Ishikawa (cell line): Measurements from ENCODE around the gene CCDC81.

ENCODE experiments used
- CEBPB ChIP-seq: IDR thresholded peaks from 2 replicates; pipeline ENCODE4 v1.6.1; 2012
- CREB1 ChIP-seq: IDR thresholded peaks from 2 replicates; pipeline ENCODE4 v1.6.1; 2012; ENCODE audit warnings: low read depth
- EGR1 ChIP-seq: IDR thresholded peaks from 2 replicates; pipeline ENCODE4 v1.6.1; 2012
- EP300 ChIP-seq: IDR thresholded peaks from 2 replicates; pipeline ENCODE4 v1.6.1; 2012; ENCODE audit warnings: borderline replicate concordance
- FOXM1 ChIP-seq: IDR thresholded peaks from 2 replicates; pipeline ENCODE4 v1.6.1; 2012; ENCODE audit warnings: low read depth, borderline replicate concordance
- NFIC ChIP-seq: IDR thresholded peaks from 2 replicates; pipeline ENCODE4 v1.6.1; 2012
- RAD21 ChIP-seq: IDR thresholded peaks from 2 replicates; pipeline ENCODE4 v1.6.1; 2012; ENCODE audit warnings: low read depth
- TAF1 ChIP-seq: IDR thresholded peaks from 2 replicates; pipeline ENCODE4 v1.6.1; 2012; ENCODE audit warnings: low read depth, mild to moderate bottlenecking
- TCF12 ChIP-seq: IDR thresholded peaks from 2 replicates; pipeline ENCODE4 v1.6.1; 2012; ENCODE audit warnings: low read depth
- TEAD4 ChIP-seq: IDR thresholded peaks from 2 replicates; pipeline ENCODE4 v1.6.1; 2012
- YY1 ChIP-seq: IDR thresholded peaks from 2 replicates; pipeline ENCODE4 v1.6.1; 2012; ENCODE audit warnings: low read depth
- ZBTB7A ChIP-seq: IDR thresholded peaks from 2 replicates; pipeline ENCODE4 v1.6.1; 2012; ENCODE audit warnings: low read depth
- TF ChIP-seq, protein P1 (sequence below): IDR thresholded peaks from 2 replicates; pipeline ENCODE4 v1.6.1; 2012; ENCODE audit warnings: low read depth, mild to moderate bottlenecking
- TF ChIP-seq, protein P2 (sequence below): IDR thresholded peaks from 2 replicates; pipeline ENCODE4 v1.6.1; 2012
- TF ChIP-seq, protein P3 (sequence below): IDR thresholded peaks from 2 replicates; pipeline ENCODE4 v1.6.1; 2012

CCDC81 gene

DNA sequence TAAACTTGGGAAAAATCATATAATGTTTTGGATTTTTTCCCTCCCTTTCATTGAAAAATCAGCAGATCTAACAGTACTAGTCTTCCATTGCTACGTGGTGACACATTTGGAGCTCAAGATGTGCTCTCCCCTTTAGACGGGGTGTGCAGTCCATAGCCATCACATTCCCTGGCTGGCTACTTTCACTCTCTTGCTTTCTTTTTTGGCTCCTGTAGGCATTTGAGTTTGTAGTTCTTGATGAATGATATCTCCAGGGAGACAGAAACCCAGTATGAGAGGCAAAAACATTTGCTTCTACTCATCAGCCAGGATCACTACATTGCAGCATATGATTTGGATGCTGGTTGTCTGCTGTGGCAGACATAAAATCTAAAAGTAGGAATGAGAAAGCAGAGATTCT is 12.1 kb downstream of the CCDC81 start:
- TF ChIP-seq TCF12 (no peak), TAF1 (no peak), FOXM1 (no peak), ZBTB7A (no peak), YY1 (no peak), EP300 (no peak), CEBPB (no peak), RAD21 (no peak), TEAD4 (no peak), EGR1 (no peak), NFIC (no peak), CREB1 (no peak)
- TF ChIP-seq, protein P1, sequence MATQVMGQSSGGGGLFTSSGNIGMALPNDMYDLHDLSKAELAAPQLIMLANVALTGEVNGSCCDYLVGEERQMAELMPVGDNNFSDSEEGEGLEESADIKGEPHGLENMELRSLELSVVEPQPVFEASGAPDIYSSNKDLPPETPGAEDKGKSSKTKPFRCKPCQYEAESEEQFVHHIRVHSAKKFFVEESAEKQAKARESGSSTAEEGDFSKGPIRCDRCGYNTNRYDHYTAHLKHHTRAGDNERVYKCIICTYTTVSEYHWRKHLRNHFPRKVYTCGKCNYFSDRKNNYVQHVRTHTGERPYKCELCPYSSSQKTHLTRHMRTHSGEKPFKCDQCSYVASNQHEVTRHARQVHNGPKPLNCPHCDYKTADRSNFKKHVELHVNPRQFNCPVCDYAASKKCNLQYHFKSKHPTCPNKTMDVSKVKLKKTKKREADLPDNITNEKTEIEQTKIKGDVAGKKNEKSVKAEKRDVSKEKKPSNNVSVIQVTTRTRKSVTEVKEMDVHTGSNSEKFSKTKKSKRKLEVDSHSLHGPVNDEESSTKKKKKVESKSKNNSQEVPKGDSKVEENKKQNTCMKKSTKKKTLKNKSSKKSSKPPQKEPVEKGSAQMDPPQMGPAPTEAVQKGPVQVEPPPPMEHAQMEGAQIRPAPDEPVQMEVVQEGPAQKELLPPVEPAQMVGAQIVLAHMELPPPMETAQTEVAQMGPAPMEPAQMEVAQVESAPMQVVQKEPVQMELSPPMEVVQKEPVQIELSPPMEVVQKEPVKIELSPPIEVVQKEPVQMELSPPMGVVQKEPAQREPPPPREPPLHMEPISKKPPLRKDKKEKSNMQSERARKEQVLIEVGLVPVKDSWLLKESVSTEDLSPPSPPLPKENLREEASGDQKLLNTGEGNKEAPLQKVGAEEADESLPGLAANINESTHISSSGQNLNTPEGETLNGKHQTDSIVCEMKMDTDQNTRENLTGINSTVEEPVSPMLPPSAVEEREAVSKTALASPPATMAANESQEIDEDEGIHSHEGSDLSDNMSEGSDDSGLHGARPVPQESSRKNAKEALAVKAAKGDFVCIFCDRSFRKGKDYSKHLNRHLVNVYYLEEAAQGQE: no peak
- TF ChIP-seq, protein P2, sequence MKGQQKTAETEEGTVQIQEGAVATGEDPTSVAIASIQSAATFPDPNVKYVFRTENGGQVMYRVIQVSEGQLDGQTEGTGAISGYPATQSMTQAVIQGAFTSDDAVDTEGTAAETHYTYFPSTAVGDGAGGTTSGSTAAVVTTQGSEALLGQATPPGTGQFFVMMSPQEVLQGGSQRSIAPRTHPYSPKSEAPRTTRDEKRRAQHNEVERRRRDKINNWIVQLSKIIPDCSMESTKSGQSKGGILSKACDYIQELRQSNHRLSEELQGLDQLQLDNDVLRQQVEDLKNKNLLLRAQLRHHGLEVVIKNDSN: no peak
- TF ChIP-seq, protein P3, sequence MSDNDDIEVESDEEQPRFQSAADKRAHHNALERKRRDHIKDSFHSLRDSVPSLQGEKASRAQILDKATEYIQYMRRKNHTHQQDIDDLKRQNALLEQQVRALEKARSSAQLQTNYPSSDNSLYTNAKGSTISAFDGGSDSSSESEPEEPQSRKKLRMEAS: no peak

DNA sequence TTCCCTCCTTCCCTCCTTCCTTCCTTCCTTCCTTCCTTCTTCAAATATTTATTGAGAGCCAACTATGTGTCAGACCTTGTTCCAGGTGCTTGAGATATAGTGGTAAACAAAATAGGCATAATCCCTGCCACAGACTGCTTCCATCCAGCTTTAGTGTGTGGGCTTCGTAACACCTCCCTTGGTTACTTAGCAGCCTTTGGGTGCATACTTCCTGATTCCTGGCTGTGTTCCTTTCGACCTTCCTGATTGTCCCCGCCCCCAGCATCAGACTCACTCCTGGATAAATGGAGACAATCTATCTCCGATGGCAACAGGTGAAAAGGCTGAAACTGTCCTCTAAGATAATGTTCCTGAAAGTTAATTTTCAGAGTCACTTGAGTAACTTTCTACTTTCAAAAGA is 13.5 kb downstream of the CCDC81 start:
- no peak for TF ChIP-seq EP300
- no peak for TF ChIP-seq YY1
- TF ChIP-seq TCF12: no peak
- TF ChIP-seq TEAD4: no peak
- no peak for TF ChIP-seq RAD21
- TF ChIP-seq FOXM1: no peak
- TF ChIP-seq NFIC: no peak
- no peak for TF ChIP-seq CEBPB
- no peak for TF ChIP-seq CREB1
- TF ChIP-seq, protein P2: no peak
- TF ChIP-seq EGR1: no peak
- TF ChIP-seq TAF1: no peak
- TF ChIP-seq, protein P1: no peak

DNA sequence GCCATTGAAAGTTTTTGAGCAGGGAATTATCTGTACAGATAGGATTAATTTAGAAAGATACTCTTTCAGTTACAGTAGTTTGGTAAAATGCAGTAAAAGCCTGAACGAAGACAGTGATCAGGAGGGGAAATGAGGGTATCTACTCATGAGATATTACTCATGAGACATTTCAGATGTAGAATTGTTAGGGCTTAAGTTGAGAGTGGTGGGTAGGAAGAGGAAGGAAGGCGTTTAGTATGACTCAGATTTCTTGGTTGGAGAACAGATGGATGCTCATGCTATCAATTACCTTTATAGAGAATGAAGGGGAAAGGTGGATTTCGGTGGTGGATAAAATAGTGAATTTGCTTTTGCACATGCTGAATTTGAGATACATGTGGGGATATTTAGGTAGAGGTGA is 15.8 kb downstream of the CCDC81 start:
- TF ChIP-seq EP300 (no peak), RAD21 (no peak)
- TF ChIP-seq, protein P3: no peak

DNA sequence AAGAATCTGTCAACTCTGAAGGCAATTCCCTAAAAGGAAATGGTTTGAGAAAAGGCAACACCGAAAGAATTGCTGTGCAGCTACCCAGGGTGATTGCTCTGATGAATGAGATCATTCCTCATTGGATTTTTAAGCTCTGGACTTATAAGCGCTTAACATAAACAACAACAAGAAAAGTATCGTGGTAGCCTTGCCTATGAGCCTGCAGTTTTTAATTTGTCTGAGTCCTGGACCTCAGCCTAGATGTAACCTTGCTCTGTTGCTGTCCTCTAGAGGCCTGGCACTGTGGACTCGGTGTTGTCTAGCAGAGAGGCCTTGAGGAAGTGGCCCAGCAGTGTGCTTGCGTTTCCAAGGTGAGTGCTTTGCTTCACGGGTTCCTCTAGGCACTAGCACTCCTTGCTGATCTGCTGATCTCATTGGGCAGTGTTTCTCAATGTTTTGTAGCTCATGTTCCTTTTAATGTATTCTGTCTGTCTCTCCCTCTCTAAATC is 20.4 kb downstream of the CCDC81 start:
- TF ChIP-seq ZBTB7A: no peak
- TF ChIP-seq FOXM1: no peak
- TF ChIP-seq, protein P1: no peak

DNA sequence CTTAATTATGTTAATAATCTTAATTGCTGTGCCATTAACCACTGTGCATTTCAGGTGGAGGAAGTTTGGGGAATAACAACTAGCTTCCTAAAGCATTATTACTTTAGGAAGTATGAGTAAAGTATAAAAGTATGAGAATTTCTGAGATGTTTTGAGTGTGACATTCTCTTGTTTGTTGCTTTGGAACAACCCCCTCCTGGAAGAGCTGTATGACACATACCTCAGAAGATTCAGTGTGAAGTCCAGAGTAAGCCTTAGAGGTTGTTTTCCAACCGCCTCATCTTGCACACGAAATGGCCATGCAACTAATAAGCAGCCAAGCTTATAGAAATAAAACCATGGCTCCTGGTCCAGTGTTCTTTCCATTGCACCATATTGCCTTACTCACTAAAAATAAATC is 21.7 kb downstream of the CCDC81 start:
- TF ChIP-seq CEBPB (no peak), TAF1 (no peak)

DNA sequence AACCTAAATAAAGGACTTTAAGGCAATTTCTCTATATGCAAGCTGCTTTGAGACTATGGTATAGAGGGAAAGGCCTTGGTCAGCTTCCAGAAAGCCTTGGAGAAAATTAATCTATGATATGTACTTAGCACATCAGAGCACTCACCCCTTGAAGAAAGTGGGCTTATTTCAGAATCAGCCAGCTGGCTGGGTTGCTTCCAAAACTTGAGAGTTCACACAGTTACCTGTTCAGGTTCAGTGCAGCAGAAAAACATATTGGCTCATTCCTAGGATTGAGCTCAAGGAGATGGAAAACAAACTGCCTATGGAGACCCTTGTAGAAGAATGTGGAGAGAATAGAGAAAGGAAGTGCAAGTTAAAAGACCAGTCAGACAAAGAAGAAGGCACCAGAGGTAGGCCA is 22.7 kb downstream of the CCDC81 start:
- TF ChIP-seq, protein P3: no peak
- TF ChIP-seq YY1 (no peak), EGR1 (no peak), CREB1 (no peak), RAD21 (no peak), CEBPB (no peak), TEAD4 (no peak), FOXM1 (no peak), TCF12 (no peak), EP300 (no peak), TAF1 (no peak), NFIC (no peak), ZBTB7A (no peak)
- TF ChIP-seq, protein P1: no peak
- TF ChIP-seq, protein P2: no peak
